Stimulated activated CD8-positive, alpha-beta memory T cell treated with anti-CD3 and anti-CD28 coated beads, Interleukin-15, amount 100 ng/mL, for 48 hours (primary cell): ENCODE results near the gene MBNL2.
"Not testable (repeated sequence)": the region's sequence is repeated elsewhere in the genome, so short reads cannot be mapped to it uniquely, and the experiment has no call there.

Source experiments
- DNase-seq, 2 donors: peaks; one replicate each; pipeline ENCODE4 v3.0.0-alpha.2; 2020; ENCODE audit warnings: low read depth in 2 of 2

Gene MBNL2

GRCh38 chr13:97347255-97347932 is 125.3 kb downstream of the MBNL2 start:
- no peak for DNase-seq

- no peak for DNase-seq
Measured at GRCh38 chr13:97348569-97349100, 126.5 kb downstream of the MBNL2 start.

DNA sequence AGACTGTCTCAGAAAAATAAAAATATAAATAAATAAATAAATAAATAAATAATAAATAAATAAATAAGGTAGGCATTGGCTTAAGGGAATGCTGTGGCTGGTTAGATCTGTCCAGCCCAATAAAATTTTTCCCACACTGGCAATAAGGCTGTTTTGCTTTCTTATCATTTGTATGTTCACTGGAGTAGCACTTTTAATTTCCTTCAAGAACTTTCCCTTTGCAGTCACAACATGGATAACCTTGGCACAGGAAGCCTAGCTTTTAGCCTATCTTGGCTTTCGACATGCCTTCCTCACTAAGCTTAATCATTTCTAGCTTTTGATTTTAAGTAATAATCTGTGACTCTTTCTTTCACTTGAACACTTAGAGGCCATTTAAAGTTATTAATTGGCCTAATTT is 129.9 kb downstream of the MBNL2 start:
- DNase-seq = not testable (repeated sequence)

GRCh38 chr13:97352815-97353214 is 130.7 kb downstream of the MBNL2 start:
- no peak for DNase-seq

- no peak for DNase-seq
Measured at GRCh38 chr13:97353927-97354675, 132.0 kb downstream of the MBNL2 start.

DNA sequence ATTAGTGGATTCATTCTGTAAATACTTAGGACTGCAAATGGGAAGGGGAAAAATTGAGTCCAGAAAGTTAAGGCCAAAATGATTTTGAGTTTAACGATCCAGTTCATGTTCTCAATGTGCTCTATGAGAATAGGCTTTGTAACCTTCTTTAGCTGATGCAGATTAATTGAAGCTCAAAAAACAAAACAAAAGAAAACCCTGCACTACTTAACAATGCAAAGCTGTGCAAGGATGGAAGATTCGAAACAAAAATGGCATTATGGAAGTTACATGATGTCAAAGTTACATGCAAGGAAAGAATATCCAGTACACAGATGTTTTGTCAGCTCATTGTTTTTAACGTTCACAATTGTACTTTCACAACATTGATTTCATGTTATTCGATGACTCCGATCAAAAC is 132.7 kb downstream of the MBNL2 start:
- DNase-seq = no peak

- DNase-seq = no peak
Measured at GRCh38 chr13:97356592-97356991, 134.5 kb downstream of the MBNL2 start.

DNA sequence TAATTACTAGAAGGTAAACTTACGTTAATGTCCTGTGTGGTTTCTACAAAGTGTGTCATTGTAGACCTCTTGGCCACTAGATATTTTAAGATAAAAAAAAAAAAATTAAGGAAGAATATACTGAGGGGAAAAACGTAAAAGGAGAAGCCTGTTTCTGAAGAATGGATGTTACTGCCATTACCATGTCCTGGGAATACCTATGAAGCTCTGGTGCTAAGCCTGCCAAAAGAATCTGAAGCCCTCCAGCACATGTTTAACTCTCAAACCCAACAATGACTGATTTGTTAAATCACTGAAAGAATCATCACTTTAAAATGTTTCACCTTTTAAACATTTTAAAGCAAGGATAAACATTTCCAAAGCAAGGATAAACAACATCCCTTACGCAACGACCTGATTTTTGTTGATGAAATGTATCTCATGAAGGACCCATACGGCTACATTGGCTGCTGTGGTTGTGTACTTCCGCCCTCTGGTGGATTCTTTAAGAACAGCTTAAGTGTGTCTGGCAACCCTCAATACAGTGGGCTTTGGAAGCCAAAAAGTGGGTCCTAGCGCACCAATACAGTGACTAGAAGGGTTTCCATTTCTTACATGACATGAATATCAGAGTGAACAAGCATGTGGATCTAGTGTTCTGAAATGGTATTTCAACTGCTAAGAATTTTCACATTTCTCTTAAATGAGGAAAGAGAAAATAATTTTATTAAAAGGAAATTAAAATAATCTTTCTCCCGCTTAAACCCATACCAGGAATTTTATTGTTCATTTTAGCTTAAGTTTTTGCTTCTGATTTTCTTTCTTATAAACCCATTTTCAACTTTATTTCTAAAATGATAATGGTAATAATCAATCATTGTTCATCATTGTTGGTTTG is 137.3 kb downstream of the MBNL2 start:
- peak in 1 of 2 donors; percentile 11 for DNase-seq

DNA sequence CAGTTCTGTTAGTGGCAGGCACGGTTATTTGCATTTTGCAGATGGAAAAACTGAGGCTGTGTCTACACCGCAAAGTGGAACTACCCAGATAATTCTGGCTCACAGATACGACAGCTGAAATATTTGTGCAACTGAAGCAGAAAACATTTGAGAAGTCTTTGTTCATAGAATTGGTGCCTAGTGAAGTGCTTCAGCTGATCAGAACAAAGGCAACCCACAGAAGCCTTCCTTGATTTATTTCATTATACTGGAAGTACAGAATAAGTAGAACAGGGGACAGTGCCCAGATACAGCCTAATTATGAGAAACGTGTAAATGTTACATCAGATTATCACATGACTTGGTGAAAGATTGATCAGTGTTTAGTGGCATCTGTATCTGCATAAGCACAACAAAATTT is 138.5 kb downstream of the MBNL2 start:
- DNase-seq = no peak

GRCh38 chr13:97364031-97364430 is 141.9 kb downstream of the MBNL2 start:
- DNase-seq = no peak

GRCh38 chr13:97364827-97365226 is 142.7 kb downstream of the MBNL2 start:
- DNase-seq = no peak

GRCh38 chr13:97366172-97366688 is 144.1 kb downstream of the MBNL2 start:
- DNase-seq = no peak

DNA sequence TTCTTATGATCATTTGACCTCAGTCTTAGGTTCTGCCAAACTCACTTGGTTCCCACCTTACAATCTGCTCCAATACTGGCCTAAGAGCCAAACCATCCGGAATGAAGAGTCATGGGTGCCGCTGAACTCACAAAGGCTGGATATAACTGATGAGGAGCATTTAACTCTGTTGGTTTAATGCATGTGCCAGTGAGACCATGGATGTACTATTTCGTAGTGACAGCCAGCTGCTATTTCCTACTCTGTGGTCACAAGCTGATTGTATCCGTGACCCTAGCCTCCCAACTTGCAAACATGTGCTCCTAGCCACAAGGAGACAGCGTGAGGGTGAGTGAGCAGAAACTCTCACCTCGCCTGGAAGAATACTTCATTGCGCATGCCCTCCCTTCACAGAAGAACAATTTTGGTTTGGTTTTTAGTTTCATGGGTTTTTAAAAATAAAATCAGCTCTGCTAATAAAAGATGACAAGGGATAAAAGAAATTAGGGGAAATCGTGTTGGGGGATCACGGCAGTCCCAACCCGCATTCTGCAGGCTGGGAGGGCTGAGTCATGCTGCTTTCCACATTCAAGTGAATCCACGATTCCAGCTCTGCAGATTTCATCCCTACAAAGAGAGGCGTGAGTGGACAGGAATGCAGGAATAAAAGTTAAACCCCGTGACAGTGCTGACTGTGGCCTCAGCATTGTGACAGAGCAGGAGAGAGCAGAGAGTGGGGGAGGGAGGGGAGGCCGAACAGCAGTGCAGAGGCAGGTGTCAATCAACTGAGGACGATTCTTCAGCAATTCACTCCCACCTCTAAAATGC is 145.1 kb downstream of the MBNL2 start:
- DNase-seq = no peak

- DNase-seq = no peak
Measured at GRCh38 chr13:97369261-97369893, 147.2 kb downstream of the MBNL2 start.

DNA sequence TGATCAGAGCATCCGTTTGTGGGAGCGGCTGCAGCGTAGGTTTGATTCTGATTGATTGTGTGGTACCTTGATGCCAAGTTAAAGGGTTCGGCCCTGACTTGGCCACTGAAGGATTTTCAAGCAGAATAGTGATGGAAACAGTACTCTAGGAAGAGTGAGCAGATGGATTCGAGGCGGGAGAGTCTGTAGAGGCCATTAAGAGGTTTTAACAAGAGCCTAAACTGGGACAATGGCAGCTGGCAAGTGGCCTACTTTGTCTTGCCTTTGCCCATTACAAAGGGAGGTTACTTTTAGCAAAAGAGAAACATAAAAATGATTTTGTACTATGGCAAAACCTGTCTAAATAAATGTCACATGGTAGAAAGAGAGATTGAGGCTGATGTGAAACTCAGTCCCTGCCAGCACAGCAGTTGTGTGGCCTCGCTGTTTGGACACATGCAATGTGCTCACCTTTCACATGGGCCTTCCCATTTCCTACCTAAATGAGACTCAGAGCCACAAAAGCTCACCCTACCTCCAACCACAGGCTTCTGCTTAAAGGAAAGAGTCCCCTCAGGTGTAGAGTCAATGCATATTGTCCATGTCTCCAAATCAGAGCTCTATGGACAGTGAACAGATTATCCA is 149.5 kb downstream of the MBNL2 start:
- DNase-seq = no peak

- no peak for DNase-seq
Measured at GRCh38 chr13:97372936-97373335, 150.8 kb downstream of the MBNL2 start.

- no peak for DNase-seq
Measured at GRCh38 chr13:97373787-97374186, 151.7 kb downstream of the MBNL2 start.

- DNase-seq = no peak
Measured at GRCh38 chr13:97376981-97377380, 154.8 kb downstream of the MBNL2 start.

GRCh38 chr13:97379386-97379785 is 157.3 kb downstream of the MBNL2 start:
- DNase-seq = no peak

DNA sequence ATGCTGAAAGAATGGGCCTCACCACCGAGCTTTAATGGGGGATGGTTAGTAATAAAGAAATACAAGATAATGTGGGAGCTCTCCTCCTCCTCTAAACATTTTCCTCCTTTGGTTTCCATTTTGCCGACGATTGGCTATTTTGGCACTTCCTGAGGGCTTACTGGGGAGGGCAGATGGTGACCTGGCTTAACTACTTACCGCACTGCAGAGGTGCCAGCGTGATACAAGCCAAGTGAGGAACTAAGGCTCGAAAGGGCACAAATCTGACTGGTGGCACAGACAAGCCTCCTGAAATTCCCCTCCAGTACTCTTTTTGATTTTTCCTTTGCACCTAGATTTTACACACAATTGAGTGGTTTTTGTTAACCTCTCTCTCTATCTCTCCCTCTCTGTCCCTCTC is 158.6 kb downstream of the MBNL2 start:
- no peak for DNase-seq
